Upper lobe of left lung (tissue), 4 donors: ENCODE measurements around the gene TAOK1.

Experiments
- EP300 ChIP-seq, 4 donors: sonication (generic); formaldehyde crosslinking; IDR thresholded peaks; one replicate each; pipeline ENCODE4 v1.5.1; 2017; ENCODE audit warnings: antibody characterized with exemption in 4 of 4, control low read depth in 2 of 4
- POLR2A ChIP-seq, 4 donors: fragments of 450-650 bp; IDR thresholded peaks; one replicate each; pipeline ENCODE4 v1.5.1; 2016 to 2017; ENCODE audit warnings: antibody characterized with exemption in 4 of 4, mild to moderate bottlenecking in 2 of 4
- POLR2AphosphoS5 ChIP-seq, 2 donors: sonication (generic); formaldehyde crosslinking; IDR thresholded peaks; one replicate each; pipeline ENCODE4 v1.5.1; 2017; ENCODE audit warnings: antibody characterized with exemption in 2 of 2
- TF ChIP-seq, protein P1 (sequence below), 6 experiments: fragments of 450-650 bp in 4 of 6; fragments of 200-600 bp in 2 of 6; sonication (generic) in 2 of 6; IDR thresholded peaks; one replicate each; pipeline ENCODE4 v1.5.1; 2016 to 2019; ENCODE audit warnings: antibody characterized with exemption in 6 of 6

DNA sequence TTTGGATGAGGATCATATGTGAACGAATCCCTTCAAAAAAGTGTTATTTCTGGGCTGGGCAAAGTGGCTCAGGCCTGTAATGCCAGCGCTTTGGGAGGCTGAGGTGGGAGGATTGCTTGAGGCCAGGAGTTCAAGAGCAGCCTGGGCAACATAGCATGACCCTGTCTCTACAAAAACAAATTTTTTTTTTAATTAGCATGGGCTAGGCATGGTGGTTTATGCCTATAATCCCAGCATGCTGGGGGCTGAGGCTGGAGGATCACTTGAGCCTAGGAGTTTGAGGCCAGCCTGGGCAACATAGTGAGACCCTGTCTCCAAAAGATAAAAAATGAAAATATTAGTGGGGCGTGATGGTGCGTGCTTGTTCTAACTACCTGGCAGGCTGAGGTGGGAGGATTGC, 4.6 kb downstream of the TAOK1 start:
- TF ChIP-seq POLR2AphosphoS5 (IDR thresholded peaks at IDR 0.05) (no peak), EP300 (IDR thresholded peaks at IDR 0.05) (no peak), POLR2A (IDR thresholded peaks at IDR 0.05) (no peak)
- TF ChIP-seq, protein P1, sequence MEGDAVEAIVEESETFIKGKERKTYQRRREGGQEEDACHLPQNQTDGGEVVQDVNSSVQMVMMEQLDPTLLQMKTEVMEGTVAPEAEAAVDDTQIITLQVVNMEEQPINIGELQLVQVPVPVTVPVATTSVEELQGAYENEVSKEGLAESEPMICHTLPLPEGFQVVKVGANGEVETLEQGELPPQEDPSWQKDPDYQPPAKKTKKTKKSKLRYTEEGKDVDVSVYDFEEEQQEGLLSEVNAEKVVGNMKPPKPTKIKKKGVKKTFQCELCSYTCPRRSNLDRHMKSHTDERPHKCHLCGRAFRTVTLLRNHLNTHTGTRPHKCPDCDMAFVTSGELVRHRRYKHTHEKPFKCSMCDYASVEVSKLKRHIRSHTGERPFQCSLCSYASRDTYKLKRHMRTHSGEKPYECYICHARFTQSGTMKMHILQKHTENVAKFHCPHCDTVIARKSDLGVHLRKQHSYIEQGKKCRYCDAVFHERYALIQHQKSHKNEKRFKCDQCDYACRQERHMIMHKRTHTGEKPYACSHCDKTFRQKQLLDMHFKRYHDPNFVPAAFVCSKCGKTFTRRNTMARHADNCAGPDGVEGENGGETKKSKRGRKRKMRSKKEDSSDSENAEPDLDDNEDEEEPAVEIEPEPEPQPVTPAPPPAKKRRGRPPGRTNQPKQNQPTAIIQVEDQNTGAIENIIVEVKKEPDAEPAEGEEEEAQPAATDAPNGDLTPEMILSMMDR (IDR thresholded peaks at IDR 0.05) = no peak
